Measurements from ENCODE around the gene RSAD2. TPM values are rescaled to one million over a fixed set of nuclear protein-coding genes. Genes with fewer than 3 reads are reported as not detected.
A peak's percentile ranks its signal among the peaks of the same experiment; 100 is the strongest.

Gene RSAD2
- polyA plus RNA-seq, 2 of the 4 experiments (the other 2 are of a cell fraction), result 0.03 to 0.06 TPM

- DNase-seq (ENCODE audit: low read depth in 1 of 2, low spot score in 1 of 2), result no peak
- ATAC-seq, result no peak
- H3K4me2 ChIP-seq, result no peak overlapping the region
- TF ChIP-seq CTCF (IDR thresholded peaks at IDR 0.05), result no peak
- TF ChIP-seq CEBPB (IDR thresholded peaks at IDR 0.05), result no peak
- no peak for TF ChIP-seq MAX (IDR thresholded peaks at IDR 0.05)
- no peak for TF ChIP-seq E2F6 (IDR thresholded peaks at IDR 0.05; ENCODE audit: borderline replicate concordance, low read depth)
- no peak for TF ChIP-seq RARB (CRISPR knock-in tag; IDR thresholded peaks at IDR 0.05)
- no peak for TF ChIP-seq JUNB (IDR thresholded peaks at IDR 0.05)
- TF ChIP-seq EP300 (IDR thresholded peaks at IDR 0.05), result no peak
- no peak for TF ChIP-seq HDAC2 (IDR thresholded peaks at IDR 0.05)
- TF ChIP-seq PBX3 (IDR thresholded peaks at IDR 0.05), result no peak
- TF ChIP-seq ZNF302 (CRISPR knock-in tag; IDR thresholded peaks at IDR 0.05), result no peak
- no peak for TF ChIP-seq RAD21 (conservative IDR thresholded peaks at IDR 0.05 in 1 of 2, IDR thresholded peaks at IDR 0.05 in 1 of 2)
- TF ChIP-seq HOXB5 (CRISPR knock-in tag; IDR thresholded peaks at IDR 0.05), result no peak
- TF ChIP-seq RFX5 (IDR thresholded peaks at IDR 0.05), result no peak
- TF ChIP-seq USF2 (IDR thresholded peaks at IDR 0.05), result no peak
- TF ChIP-seq TFCP2L1 (CRISPR knock-in tag; IDR thresholded peaks at IDR 0.05), result no peak
- ChIA-PET CTCF (interaction anchor here (1.4 to 3.5 kb wide), 3 partner anchors 9 to 132 kb away, joined by 5 to 15 read pairs (median 11); no protein-coding TSS in a partner anchor), POLR2A (no interaction called here)
- FAIRE-seq, result no peak
- no peak overlapping the region for H3K4me3 ChIP-seq
- H3K9me3 ChIP-seq, result no peaks in the 10 kb centered on the region
- H3K27ac ChIP-seq, result no peak overlapping the region
- H3K4me1 ChIP-seq, result no peaks in the 10 kb centered on the region
Measured at GRCh38 chr2:6911721-6912120, 34.1 kb downstream of the RSAD2 start.

GRCh38 chr2:6913415-6914157 lies 36.0 kb downstream of the RSAD2 start:
- WGBS (ENCODE audit: missing lambda C conversion rate), result 64% methylated on average over 9 of the region's 9 CpGs
- H3K4me3 ChIP-seq, result no peak overlapping the region
- FAIRE-seq, result no peak
- no peak overlapping the region for H3K4me2 ChIP-seq
- CTCF ChIA-PET, result interaction anchor here (0.6 to 3.5 kb wide), 5 partner anchors 8 to 130 kb away, joined by 3 to 11 read pairs (median 3); no protein-coding TSS in a partner anchor
- POLR2A ChIA-PET, result no interaction called here
- no peak overlapping the region for H3K27ac ChIP-seq
- ATAC-seq, result no peak
- no peak for DNase-seq (ENCODE audit: low read depth in 1 of 2, low spot score in 1 of 2)
- no peak for TF ChIP-seq ZFP36 (IDR thresholded peaks at IDR 0.05; ENCODE audit: borderline replicate concordance, partially characterized antibody)
- TF ChIP-seq TFCP2L1 (CRISPR knock-in tag; IDR thresholded peaks at IDR 0.05), result no peak
- no peak for TF ChIP-seq HOXB5 (CRISPR knock-in tag; IDR thresholded peaks at IDR 0.05)
- no peak for TF ChIP-seq KDM1A (IDR thresholded peaks at IDR 0.05; ENCODE audit: low read depth)
- no peaks in the 10 kb centered on the region for H3K9me3 ChIP-seq
- H3K4me1 ChIP-seq, result 0 out of 3 replicates have a peak, but pooled peaks cover 3% of the 10 kb centered on the region

GRCh38 chr2:6914828-6915227 lies 37.3 kb downstream of the RSAD2 start:
- Histone ChIP-seq H3K4me3 (no peak overlapping the region), H3K4me1 (peaks cover 9% of the 10 kb centered on the region; the same call in 1 of the 3 replicates), H3K4me2 (no peak overlapping the region), H3K27ac (no peak overlapping the region), H3K9me3 (no peaks in the 10 kb centered on the region)
- no peak for ATAC-seq
- POLR2A ChIA-PET, result no interaction called here
- TF ChIP-seq FOSL2 (IDR thresholded peaks at IDR 0.05) (no peak), FOSL2 (CRISPR knock-in tag; IDR thresholded peaks at IDR 0.05) (peak; percentile 46; the same call in 1 of the 2 replicates), NFE2L2 (conservative IDR thresholded peaks at IDR 0.05; ENCODE audit: low read length) (no peak)
- CTCF ChIA-PET, result interaction anchor here (0.7 to 3.2 kb wide), 6 partner anchors 9 to 130 kb away, joined by 3 to 26 read pairs (median 12); no protein-coding TSS in a partner anchor
- peak in 1 of 2 experiments; percentile 26 for DNase-seq (ENCODE audit: low read depth in 1 of 2, low spot score in 1 of 2)
- FAIRE-seq, result no peak
- 43% methylated on average over 3 of the region's 3 CpGs for WGBS (ENCODE audit: missing lambda C conversion rate)
